ENCODE results near the gene SEMA7A. TPM values are rescaled to one million over a fixed set of nuclear protein-coding genes. Genes with fewer than 3 reads are reported as not detected.

SEMA7A gene
- total and polyA plus RNA-seq, 2 of the 4 experiments (the other 2 are of a cell fraction) = 30.5 to 87.3 TPM

DNA sequence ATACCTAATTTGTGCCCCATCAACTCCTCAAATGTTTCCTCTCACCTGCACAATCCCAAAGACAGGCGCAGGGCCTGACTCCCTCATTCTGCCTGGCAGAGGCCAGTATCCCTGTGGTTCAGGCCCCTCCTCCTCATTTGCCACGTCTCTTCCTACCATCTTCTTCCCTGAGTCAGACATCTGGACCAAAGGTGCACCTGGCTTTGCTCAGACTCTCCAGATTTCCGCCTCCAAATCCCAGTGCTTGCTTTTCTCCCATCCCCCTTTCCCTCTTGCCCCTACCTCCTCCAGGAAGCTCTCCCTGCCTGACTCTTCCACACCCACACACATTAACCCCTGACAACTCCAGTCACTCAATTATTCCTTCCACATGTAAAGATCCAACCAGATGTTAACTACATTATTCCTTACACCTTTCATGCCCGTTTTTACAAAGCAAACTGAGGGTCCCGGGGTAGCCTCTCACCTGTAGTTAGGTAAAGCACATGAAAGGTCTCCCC, 19.6 kb downstream of the SEMA7A start:
- Histone ChIP-seq H3K9me1 (ENCODE audit: insufficient read depth, low read length) (peaks cover 14% of the 10 kb centered on the region), H3K9me3 (ENCODE audit: control insufficient read depth, insufficient read depth, low read length) (no peaks in the 10 kb centered on the region), H3K9ac (ENCODE audit: low read depth, low read length) (no peak overlapping the region), H3K36me3 (ENCODE audit: control insufficient read depth, insufficient read depth, low read length) (peaks cover 10% of the 10 kb centered on the region), H3K79me1 (ENCODE audit: low read depth in 1 of 2, low read length in 2 of 2) (peaks cover 22 to 52% of the 10 kb centered on the region in 2 experiments), H4K20me1 (ENCODE audit: insufficient read depth, low read length) (no peaks in the 10 kb centered on the region), H3K27me3 (ENCODE audit: control insufficient read depth, insufficient read depth, low read length) (no peaks in the 10 kb centered on the region), H3K4ac (ENCODE audit: low read depth, low read length) (no peak overlapping the region), H4K5ac (ENCODE audit: low read depth, low read length) (no peak overlapping the region), H2AFZ (replicated peaks; ENCODE audit: low read length, poor library complexity) (no peak overlapping the region), H3K14ac (replicated peaks; ENCODE audit: low read depth, low read length) (no peak overlapping the region), H4K91ac (ENCODE audit: insufficient read depth, low read depth, low read length) (no peak overlapping the region), H2BK5ac (ENCODE audit: low read depth, low read length, poor library complexity, severe bottlenecking) (no peak overlapping the region), H2BK20ac (ENCODE audit: low read depth, low read length) (no peak overlapping the region), H2BK120ac (ENCODE audit: low read depth, low read length) (no peak overlapping the region), H3K4me2 (ENCODE audit: low read depth, low read length) (no peak overlapping the region), H4K8ac (ENCODE audit: low read depth in 2 of 2, low read length in 2 of 2) (no peak overlapping the region), H3K4me3 (ENCODE audit: insufficient read depth, low read depth, low read length) (no peak overlapping the region), H2AK9ac (replicated peaks; ENCODE audit: low read depth, low read length, poor library complexity) (peak overlapping the region; percentile 37), H3K4me1 (ENCODE audit: control insufficient read depth, insufficient read depth, low read length) (peaks cover 5% of the 10 kb centered on the region), H3K56ac (ENCODE audit: extremely low read depth, insufficient read depth, low read length) (no peak overlapping the region), H2BK15ac (ENCODE audit: low read depth, low read length) (no peak overlapping the region), H2AK5ac (ENCODE audit: low read depth, low read length) (no peak overlapping the region), H3K18ac (ENCODE audit: low read depth, low read length) (no peak overlapping the region), H3K23ac (ENCODE audit: low read depth, low read length) (no peak overlapping the region), H3K27ac (ENCODE audit: insufficient read depth, low read length) (no peak overlapping the region)
- intact Hi-C loops (cut with micrococcal nuclease) (no loop called here), in situ Hi-C loops (cut with MboI; ENCODE audit: low sequenced_read_pairs) (no loop called here), dilution Hi-C loops (cut with HindIII; ENCODE audit: low sequenced_read_pairs, unreplicated experiment) (no loop called here)
- no TSS peak for BruUV-seq (replicated peaks)
- CTCF ChIA-PET = no interaction called here
- POLR2A ChIA-PET (ENCODE audit: unreplicated experiment) = no interaction called here
- TF ChIP-seq, protein P1, sequence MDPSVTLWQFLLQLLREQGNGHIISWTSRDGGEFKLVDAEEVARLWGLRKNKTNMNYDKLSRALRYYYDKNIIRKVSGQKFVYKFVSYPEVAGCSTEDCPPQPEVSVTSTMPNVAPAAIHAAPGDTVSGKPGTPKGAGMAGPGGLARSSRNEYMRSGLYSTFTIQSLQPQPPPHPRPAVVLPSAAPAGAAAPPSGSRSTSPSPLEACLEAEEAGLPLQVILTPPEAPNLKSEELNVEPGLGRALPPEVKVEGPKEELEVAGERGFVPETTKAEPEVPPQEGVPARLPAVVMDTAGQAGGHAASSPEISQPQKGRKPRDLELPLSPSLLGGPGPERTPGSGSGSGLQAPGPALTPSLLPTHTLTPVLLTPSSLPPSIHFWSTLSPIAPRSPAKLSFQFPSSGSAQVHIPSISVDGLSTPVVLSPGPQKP (IDR thresholded peaks at IDR 0.05; ENCODE audit: borderline replicate concordance, low read depth, low read length) = no peak
- TF ChIP-seq, protein P2, sequence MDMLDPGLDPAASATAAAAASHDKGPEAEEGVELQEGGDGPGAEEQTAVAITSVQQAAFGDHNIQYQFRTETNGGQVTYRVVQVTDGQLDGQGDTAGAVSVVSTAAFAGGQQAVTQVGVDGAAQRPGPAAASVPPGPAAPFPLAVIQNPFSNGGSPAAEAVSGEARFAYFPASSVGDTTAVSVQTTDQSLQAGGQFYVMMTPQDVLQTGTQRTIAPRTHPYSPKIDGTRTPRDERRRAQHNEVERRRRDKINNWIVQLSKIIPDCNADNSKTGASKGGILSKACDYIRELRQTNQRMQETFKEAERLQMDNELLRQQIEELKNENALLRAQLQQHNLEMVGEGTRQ (IDR thresholded peaks at IDR 0.05; ENCODE audit: low read depth, low read length) = no peak
- TF ChIP-seq POLR2A (IDR thresholded peaks at IDR 0.05; ENCODE audit: low read depth, low read length) (no peak), CHD1 (IDR thresholded peaks at IDR 0.05; ENCODE audit: low read depth, low read length) (no peak), RAD21 (IDR thresholded peaks at IDR 0.05; ENCODE audit: low read length) (no peak), CEBPB (IDR thresholded peaks at IDR 0.05; ENCODE audit: low read depth, low read length) (no peak), RCOR1 (IDR thresholded peaks at IDR 0.05; ENCODE audit: insufficient replicate concordance, low read length) (no peak), NFE2L2 (IDR thresholded peaks at IDR 0.05; ENCODE audit: low read depth, low read length) (no peak), BHLHE40 (IDR thresholded peaks at IDR 0.05; ENCODE audit: low read depth, low read length) (no peak), MXI1 (IDR thresholded peaks at IDR 0.05; ENCODE audit: borderline replicate concordance, low read depth, low read length) (no peak), MAFK (IDR thresholded peaks at IDR 0.05; ENCODE audit: low read depth, low read length) (no peak), SMC3 (IDR thresholded peaks at IDR 0.05; ENCODE audit: low read depth, low read length) (no peak), FOS (IDR thresholded peaks at IDR 0.05; ENCODE audit: low read depth, low read length) (no peak), RFX5 (IDR thresholded peaks at IDR 0.05; ENCODE audit: low read depth, low read length) (no peak), MAZ (IDR thresholded peaks at IDR 0.05; ENCODE audit: borderline replicate concordance, low read depth, low read length) (no peak)
- TF ChIP-seq, protein P3, sequence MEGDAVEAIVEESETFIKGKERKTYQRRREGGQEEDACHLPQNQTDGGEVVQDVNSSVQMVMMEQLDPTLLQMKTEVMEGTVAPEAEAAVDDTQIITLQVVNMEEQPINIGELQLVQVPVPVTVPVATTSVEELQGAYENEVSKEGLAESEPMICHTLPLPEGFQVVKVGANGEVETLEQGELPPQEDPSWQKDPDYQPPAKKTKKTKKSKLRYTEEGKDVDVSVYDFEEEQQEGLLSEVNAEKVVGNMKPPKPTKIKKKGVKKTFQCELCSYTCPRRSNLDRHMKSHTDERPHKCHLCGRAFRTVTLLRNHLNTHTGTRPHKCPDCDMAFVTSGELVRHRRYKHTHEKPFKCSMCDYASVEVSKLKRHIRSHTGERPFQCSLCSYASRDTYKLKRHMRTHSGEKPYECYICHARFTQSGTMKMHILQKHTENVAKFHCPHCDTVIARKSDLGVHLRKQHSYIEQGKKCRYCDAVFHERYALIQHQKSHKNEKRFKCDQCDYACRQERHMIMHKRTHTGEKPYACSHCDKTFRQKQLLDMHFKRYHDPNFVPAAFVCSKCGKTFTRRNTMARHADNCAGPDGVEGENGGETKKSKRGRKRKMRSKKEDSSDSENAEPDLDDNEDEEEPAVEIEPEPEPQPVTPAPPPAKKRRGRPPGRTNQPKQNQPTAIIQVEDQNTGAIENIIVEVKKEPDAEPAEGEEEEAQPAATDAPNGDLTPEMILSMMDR (conservative IDR thresholded peaks at IDR 0.05; ENCODE audit: low read depth, low read length) = no peak
- ATAC-seq (ENCODE audit: low read depth) (no peak), DNase-seq (no peak)
- 100% methylated on average over 1 of the region's 5 CpGs; no CpG with 5 or more reads in 1 of the 2 experiments for WGBS, 2 experiments (ENCODE audit: extremely low coverage in 2 of 2, insufficient read length in 1 of 2)
